SKM-1 treated with dmso at 0.1 percent for 144 hours (cell line): Measurements from ENCODE around the gene NTMT1.

Experiments used
- DNase-seq: peaks from one replicate; lab custom pipeline; 2025; ENCODE audit not compliant: unreplicated experiment; lab: John Stamatoyannopoulos, UW

NTMT1 gene

GRCh38 chr9:129673602-129674001 lies 47.6 kb downstream of the NTMT1 start:
- DNase-seq = no peak

GRCh38 chr9:129674229-129674628 lies 48.3 kb downstream of the NTMT1 start:
- no peak for DNase-seq

GRCh38 chr9:129675620-129676019 lies 49.7 kb downstream of the NTMT1 start:
- no peak for DNase-seq

GRCh38 chr9:129676287-129676686 lies 50.3 kb downstream of the NTMT1 start:
- DNase-seq = no peak

GRCh38 chr9:129676975-129677374 lies 51.0 kb downstream of the NTMT1 start:
- no peak for DNase-seq

- DNase-seq = no peak
Observed at GRCh38 chr9:129677456-129677855, 51.5 kb downstream of the NTMT1 start.

GRCh38 chr9:129678844-129679243 lies 52.9 kb downstream of the NTMT1 start:
- DNase-seq = no peak

- DNase-seq = no peak
Observed at GRCh38 chr9:129679537-129679936, 53.6 kb downstream of the NTMT1 start.

- no peak for DNase-seq
Observed at GRCh38 chr9:129681924-129682323, 56.0 kb downstream of the NTMT1 start.

GRCh38 chr9:129682381-129682780 lies 56.4 kb downstream of the NTMT1 start:
- DNase-seq = no peak

GRCh38 chr9:129685220-129685932 lies 59.4 kb downstream of the NTMT1 start:
- no peak for DNase-seq
